Stimulated activated CD4-positive, alpha-beta T cell treated with anti-CD3 and anti-CD28 coated beads, Interleukin-15, amount 100 ng/mL, for 48 hours (primary cell): ENCODE measurements around the gene GOLGA8M.
"Not testable (repeated sequence)": the region's sequence is repeated elsewhere in the genome, so short reads cannot be mapped to it uniquely, and the experiment has no call there.

Experiments used
- DNase-seq, 2 donors: peaks; one replicate each; pipeline ENCODE4 v3.0.0-alpha.2; 2020; ENCODE audit warnings: low read depth in 2 of 2

GOLGA8M gene

GRCh38 chr15:28660750-28661149 lies 51.5 kb downstream of the GOLGA8M start:
- DNase-seq = not testable (repeated sequence)

- not testable (repeated sequence) for DNase-seq
Observed at GRCh38 chr15:28656018-28656360, 56.2 kb downstream of the GOLGA8M start.

GRCh38 chr15:28655329-28656017 lies 56.7 kb downstream of the GOLGA8M start:
- DNase-seq = not testable (repeated sequence)

GRCh38 chr15:28654194-28654593 lies 58.0 kb downstream of the GOLGA8M start:
- not testable (repeated sequence) for DNase-seq

GRCh38 chr15:28652538-28652937 lies 59.7 kb downstream of the GOLGA8M start:
- not testable (repeated sequence) for DNase-seq
